Bronchial smooth muscle cell (primary cell): ENCODE results near the gene CHN2. TPM values are rescaled to one million over a fixed set of nuclear protein-coding genes. Genes with fewer than 3 reads are reported as not detected.

Experiments
- total RNA-seq: library from RNA; depleted of rRNA; stranded (reverse); fragments of >200 nt; gene quantifications from 2 replicates; pipeline ENCODE4 v1.2.1, GENCODE V29; 2014

The CHN2 gene
- total RNA-seq, result 0.09 and 0.32 TPM in 2 replicates

GRCh38 chr7:29194594-29195427 lies at the start of gene CHN2:
TSS of gene CHN2 (plus strand) at chr7:29194775.

DNA sequence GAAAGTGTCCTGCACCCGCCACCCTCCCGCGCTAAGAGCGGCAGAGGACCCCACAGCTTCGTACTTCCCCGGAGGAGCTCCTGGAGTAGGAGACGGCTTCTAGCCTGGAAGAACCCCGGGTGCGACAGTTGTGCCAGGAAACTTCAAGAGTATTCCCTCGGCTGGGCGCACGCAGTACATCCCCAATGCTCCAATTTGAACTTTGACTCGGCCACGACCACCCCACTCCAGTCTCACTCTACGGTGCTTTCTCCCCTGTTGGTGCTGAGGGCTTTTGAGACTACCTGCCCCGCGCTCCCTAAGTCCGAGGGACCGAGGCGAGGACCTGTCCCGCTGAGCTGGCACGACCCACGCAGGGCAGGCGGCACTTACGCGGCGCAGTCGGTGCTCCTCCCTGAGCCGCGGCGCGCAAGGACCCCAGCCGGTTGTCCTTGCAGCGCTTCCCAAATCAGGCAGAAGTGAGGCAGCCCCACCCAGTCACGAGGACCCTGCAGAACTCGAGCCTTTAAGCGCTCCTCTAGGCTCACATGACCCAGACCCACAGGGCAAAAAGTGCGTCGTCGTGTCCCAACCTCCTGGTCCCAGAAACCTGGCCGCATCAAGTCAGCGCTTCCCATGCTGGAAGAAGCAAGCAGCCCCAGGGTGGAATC lies 48.4 kb upstream of the CHN2 start, which contains the start of gene CPVL:
CPVL (minus strand) TSS at position 481 of the 650 bp plus-strand sequence. CDS start 25,476 bp downstream, outside the sequence.

Other genes starting within 250 kb of the CHN2 start
- under 0.01 and 2.1 TPM in 2 replicates for gene TRIL, start 236.4 kb upstream of the CHN2 start, total RNA-seq
- gene CPVL, start 48.2 kb upstream of the CHN2 start, total RNA-seq, result 0.16 and 0.69 TPM in 2 replicates